ENCODE measurements around the gene PIAS2.

DNA sequence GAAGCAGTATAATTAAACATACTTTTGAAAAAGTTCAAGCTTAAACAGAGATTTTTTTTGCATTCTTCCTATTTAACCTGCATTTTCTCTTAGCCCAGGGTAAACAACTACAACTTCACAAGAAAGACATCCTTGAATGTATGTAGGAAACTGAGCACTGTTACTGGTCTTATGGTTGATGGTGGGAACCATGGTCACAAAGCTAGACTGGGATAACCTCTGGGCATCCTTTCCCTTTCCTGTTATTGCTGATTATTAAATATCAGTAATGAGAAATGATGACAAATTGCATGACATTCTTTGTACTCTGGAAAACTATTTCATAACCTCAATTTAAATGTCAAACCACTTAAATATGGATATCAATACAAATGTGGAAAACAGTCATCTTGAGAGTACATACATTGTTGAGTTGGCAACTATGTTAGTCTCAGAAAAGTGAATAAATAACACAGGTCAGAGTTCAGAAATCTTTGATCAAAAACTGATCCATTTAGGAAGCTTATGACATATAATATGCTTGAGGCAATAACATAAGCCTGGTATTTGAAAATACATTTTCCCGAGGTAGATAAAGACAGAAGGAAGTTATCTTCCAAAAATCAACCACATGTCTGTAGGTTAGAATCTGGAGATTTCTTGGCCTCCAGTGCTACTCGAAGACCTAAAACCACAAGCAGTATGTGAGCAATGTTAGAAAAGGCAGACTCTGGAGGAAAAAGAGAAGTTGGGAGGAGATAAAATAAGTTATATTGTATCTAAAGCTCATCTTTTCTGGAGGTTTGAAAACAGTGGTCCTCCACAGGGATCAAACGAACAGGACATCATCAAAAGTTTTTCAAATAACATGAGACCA is 95.2 kb downstream of the PIAS2 start:
- TF ChIP-seq, protein P1, sequence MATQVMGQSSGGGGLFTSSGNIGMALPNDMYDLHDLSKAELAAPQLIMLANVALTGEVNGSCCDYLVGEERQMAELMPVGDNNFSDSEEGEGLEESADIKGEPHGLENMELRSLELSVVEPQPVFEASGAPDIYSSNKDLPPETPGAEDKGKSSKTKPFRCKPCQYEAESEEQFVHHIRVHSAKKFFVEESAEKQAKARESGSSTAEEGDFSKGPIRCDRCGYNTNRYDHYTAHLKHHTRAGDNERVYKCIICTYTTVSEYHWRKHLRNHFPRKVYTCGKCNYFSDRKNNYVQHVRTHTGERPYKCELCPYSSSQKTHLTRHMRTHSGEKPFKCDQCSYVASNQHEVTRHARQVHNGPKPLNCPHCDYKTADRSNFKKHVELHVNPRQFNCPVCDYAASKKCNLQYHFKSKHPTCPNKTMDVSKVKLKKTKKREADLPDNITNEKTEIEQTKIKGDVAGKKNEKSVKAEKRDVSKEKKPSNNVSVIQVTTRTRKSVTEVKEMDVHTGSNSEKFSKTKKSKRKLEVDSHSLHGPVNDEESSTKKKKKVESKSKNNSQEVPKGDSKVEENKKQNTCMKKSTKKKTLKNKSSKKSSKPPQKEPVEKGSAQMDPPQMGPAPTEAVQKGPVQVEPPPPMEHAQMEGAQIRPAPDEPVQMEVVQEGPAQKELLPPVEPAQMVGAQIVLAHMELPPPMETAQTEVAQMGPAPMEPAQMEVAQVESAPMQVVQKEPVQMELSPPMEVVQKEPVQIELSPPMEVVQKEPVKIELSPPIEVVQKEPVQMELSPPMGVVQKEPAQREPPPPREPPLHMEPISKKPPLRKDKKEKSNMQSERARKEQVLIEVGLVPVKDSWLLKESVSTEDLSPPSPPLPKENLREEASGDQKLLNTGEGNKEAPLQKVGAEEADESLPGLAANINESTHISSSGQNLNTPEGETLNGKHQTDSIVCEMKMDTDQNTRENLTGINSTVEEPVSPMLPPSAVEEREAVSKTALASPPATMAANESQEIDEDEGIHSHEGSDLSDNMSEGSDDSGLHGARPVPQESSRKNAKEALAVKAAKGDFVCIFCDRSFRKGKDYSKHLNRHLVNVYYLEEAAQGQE (IDR thresholded peaks at IDR 0.05): no peak
- TF ChIP-seq GABPA (IDR thresholded peaks at IDR 0.05 in 1 of 2, conservative IDR thresholded peaks at IDR 0.05 in 1 of 2) (no peak), RAD21 (IDR thresholded peaks at IDR 0.05) (no peak), HNF4G (IDR thresholded peaks at IDR 0.05) (no peak), YY1 (IDR thresholded peaks at IDR 0.05) (no peak), JUND (IDR thresholded peaks at IDR 0.05) (no peak), EGR1 (IDR thresholded peaks at IDR 0.05; ENCODE audit: low read depth in 2 of 2) (no peak)
- TF ChIP-seq, protein P2, sequence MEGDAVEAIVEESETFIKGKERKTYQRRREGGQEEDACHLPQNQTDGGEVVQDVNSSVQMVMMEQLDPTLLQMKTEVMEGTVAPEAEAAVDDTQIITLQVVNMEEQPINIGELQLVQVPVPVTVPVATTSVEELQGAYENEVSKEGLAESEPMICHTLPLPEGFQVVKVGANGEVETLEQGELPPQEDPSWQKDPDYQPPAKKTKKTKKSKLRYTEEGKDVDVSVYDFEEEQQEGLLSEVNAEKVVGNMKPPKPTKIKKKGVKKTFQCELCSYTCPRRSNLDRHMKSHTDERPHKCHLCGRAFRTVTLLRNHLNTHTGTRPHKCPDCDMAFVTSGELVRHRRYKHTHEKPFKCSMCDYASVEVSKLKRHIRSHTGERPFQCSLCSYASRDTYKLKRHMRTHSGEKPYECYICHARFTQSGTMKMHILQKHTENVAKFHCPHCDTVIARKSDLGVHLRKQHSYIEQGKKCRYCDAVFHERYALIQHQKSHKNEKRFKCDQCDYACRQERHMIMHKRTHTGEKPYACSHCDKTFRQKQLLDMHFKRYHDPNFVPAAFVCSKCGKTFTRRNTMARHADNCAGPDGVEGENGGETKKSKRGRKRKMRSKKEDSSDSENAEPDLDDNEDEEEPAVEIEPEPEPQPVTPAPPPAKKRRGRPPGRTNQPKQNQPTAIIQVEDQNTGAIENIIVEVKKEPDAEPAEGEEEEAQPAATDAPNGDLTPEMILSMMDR (IDR thresholded peaks at IDR 0.05; ENCODE audit: low read depth, low read length, missing input control): no peak
- TF ChIP-seq, protein P3, sequence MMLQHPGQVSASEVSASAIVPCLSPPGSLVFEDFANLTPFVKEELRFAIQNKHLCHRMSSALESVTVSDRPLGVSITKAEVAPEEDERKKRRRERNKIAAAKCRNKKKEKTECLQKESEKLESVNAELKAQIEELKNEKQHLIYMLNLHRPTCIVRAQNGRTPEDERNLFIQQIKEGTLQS (IDR thresholded peaks at IDR 0.05): no peak
- TF ChIP-seq, protein P4, sequence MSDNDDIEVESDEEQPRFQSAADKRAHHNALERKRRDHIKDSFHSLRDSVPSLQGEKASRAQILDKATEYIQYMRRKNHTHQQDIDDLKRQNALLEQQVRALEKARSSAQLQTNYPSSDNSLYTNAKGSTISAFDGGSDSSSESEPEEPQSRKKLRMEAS (IDR thresholded peaks at IDR 0.05): no peak

All from liver (tissue), 3 donors.